ENCODE results near the gene FANCG.
A peak's percentile ranks its signal among the peaks of the same experiment; 100 is the strongest.

The FANCG gene

GRCh38 chr9:35085078-35085477 is 5.3 kb upstream of the FANCG start:
- H3K4me3 ChIP-seq (ENCODE audit: low read length) = no peak overlapping the region
- no peak for TF ChIP-seq ZNF274 (IDR thresholded peaks at IDR 0.05; ENCODE audit: low read depth, low read length)

GRCh38 chr9:35079041-35079425 is 709 bp downstream of the FANCG start:
- TF ChIP-seq ZNF274 (IDR thresholded peaks at IDR 0.05; ENCODE audit: low read depth, low read length) = no peak

GRCh38 chr9:35078066-35078465 is 1.7 kb downstream of the FANCG start:
- H3K4me3 ChIP-seq (ENCODE audit: low read length) = peak overlapping the region; percentile 56; the same call in 1 of the 2 replicates
- no peak for TF ChIP-seq ZNF274 (IDR thresholded peaks at IDR 0.05; ENCODE audit: low read depth, low read length)

More at GRCh38 chr9:35079041-35079425, 709 bp downstream of the FANCG start:
- H3K4me3 ChIP-seq (ENCODE audit: low read length) = peak overlapping the region; percentile 56

GRCh38 chr9:35076848-35077247 is 2.9 kb downstream of the FANCG start:
- H3K4me3 ChIP-seq (ENCODE audit: low read length) = no peak overlapping the region
- TF ChIP-seq ZNF274 (IDR thresholded peaks at IDR 0.05; ENCODE audit: low read depth, low read length) = no peak

- no peak overlapping the region for H3K4me3 ChIP-seq (ENCODE audit: low read length)
- TF ChIP-seq ZNF274 (IDR thresholded peaks at IDR 0.05; ENCODE audit: low read depth, low read length) = no peak
Measured at GRCh38 chr9:35075358-35075757, 4.4 kb downstream of the FANCG start.

- no peak for TF ChIP-seq ZNF274 (IDR thresholded peaks at IDR 0.05; ENCODE audit: low read depth, low read length)
- no peak overlapping the region for H3K4me3 ChIP-seq (ENCODE audit: low read length)
Measured at GRCh38 chr9:35074791-35075190, 5.0 kb downstream of the FANCG start.

- no peak overlapping the region for H3K4me3 ChIP-seq (ENCODE audit: low read length)
- no peak for TF ChIP-seq ZNF274 (IDR thresholded peaks at IDR 0.05; ENCODE audit: low read depth, low read length)
Measured at GRCh38 chr9:35074141-35074540, 5.6 kb downstream of the FANCG start.

GRCh38 chr9:35073279-35073612 is 6.5 kb downstream of the FANCG start:
- no peak for TF ChIP-seq ZNF274 (IDR thresholded peaks at IDR 0.05; ENCODE audit: low read depth, low read length)
- no peak overlapping the region; the same call in 1 of the 2 replicates for H3K4me3 ChIP-seq (ENCODE audit: low read length)

GRCh38 chr9:35072461-35073278 is 7.1 kb downstream of the FANCG start, which contains the start of gene VCP:
VCP (minus strand) TSS chr9:35072625; CDS start chr9:35072353, 272 bp downstream.
- H3K4me3 ChIP-seq (ENCODE audit: low read length) = peak within 1 kb of the TSS; percentile 94
- TF ChIP-seq ZNF274 (IDR thresholded peaks at IDR 0.05; ENCODE audit: low read depth, low read length) = no peak

- no peak for TF ChIP-seq ZNF274 (IDR thresholded peaks at IDR 0.05; ENCODE audit: low read depth, low read length)
- H3K4me3 ChIP-seq (ENCODE audit: low read length) = peak overlapping the region; percentile 94
Measured at GRCh38 chr9:35071814-35072460, 7.8 kb downstream of the FANCG start.

GRCh38 chr9:35070823-35071813 is 8.6 kb downstream of the FANCG start:
- no peak for TF ChIP-seq ZNF274 (IDR thresholded peaks at IDR 0.05; ENCODE audit: low read depth, low read length)
- peak overlapping the region; percentile 94 for H3K4me3 ChIP-seq (ENCODE audit: low read length)

- H3K4me3 ChIP-seq (ENCODE audit: low read length) = no peak overlapping the region
- TF ChIP-seq ZNF274 (IDR thresholded peaks at IDR 0.05; ENCODE audit: low read depth, low read length) = no peak
Measured at GRCh38 chr9:35069020-35069419, 10.7 kb downstream of the FANCG start.

- no peak for TF ChIP-seq ZNF274 (IDR thresholded peaks at IDR 0.05; ENCODE audit: low read depth, low read length)
- no peak overlapping the region for H3K4me3 ChIP-seq (ENCODE audit: low read length)
Measured at GRCh38 chr9:35067056-35067455, 12.7 kb downstream of the FANCG start.

All from GM08714 (cell line).